ENCODE data around the gene HTR3A.

Gene HTR3A

GRCh38 chr11:114026355-114026754 is 51.4 kb downstream of the HTR3A start:
- TF ChIP-seq, protein P1, sequence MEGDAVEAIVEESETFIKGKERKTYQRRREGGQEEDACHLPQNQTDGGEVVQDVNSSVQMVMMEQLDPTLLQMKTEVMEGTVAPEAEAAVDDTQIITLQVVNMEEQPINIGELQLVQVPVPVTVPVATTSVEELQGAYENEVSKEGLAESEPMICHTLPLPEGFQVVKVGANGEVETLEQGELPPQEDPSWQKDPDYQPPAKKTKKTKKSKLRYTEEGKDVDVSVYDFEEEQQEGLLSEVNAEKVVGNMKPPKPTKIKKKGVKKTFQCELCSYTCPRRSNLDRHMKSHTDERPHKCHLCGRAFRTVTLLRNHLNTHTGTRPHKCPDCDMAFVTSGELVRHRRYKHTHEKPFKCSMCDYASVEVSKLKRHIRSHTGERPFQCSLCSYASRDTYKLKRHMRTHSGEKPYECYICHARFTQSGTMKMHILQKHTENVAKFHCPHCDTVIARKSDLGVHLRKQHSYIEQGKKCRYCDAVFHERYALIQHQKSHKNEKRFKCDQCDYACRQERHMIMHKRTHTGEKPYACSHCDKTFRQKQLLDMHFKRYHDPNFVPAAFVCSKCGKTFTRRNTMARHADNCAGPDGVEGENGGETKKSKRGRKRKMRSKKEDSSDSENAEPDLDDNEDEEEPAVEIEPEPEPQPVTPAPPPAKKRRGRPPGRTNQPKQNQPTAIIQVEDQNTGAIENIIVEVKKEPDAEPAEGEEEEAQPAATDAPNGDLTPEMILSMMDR (IDR thresholded peaks at IDR 0.05; ENCODE audit: unreplicated experiment in 3 of 3): peak in 2 of 3 experiments; percentile 23 to 33
- H3K36me3 Mint-ChIP-seq (ENCODE audit: low read depth): no peaks in the 10 kb centered on the region
- H3K4me3 Mint-ChIP-seq: no peak overlapping the region
- no peaks in the 10 kb centered on the region for H3K4me1 Mint-ChIP-seq
- H3K27ac Mint-ChIP-seq: no peak overlapping the region
- no peaks in the 10 kb centered on the region for H3K9me3 Mint-ChIP-seq
- H3K27me3 Mint-ChIP-seq (ENCODE audit: low read depth): peaks cover 49% of the 10 kb centered on the region

GRCh38 chr11:114027391-114027790 is 52.5 kb downstream of the HTR3A start:
- Mint-ChIP-seq H3K27me3 (ENCODE audit: low read depth) (peaks cover 55% of the 10 kb centered on the region), H3K36me3 (ENCODE audit: low read depth) (no peaks in the 10 kb centered on the region), H3K9me3 (no peaks in the 10 kb centered on the region), H3K4me1 (no peaks in the 10 kb centered on the region), H3K4me3 (no peak overlapping the region), H3K27ac (no peak overlapping the region)
- TF ChIP-seq, protein P1 (IDR thresholded peaks at IDR 0.05; ENCODE audit: unreplicated experiment in 3 of 3): no peak

GRCh38 chr11:114027926-114028325 is 53.0 kb downstream of the HTR3A start:
- TF ChIP-seq, protein P1 (IDR thresholded peaks at IDR 0.05; ENCODE audit: unreplicated experiment in 3 of 3): peak; percentile 13 to 23 (median 21)
- Mint-ChIP-seq H3K27ac (no peak overlapping the region), H3K4me1 (no peaks in the 10 kb centered on the region), H3K4me3 (no peak overlapping the region), H3K9me3 (no peaks in the 10 kb centered on the region), H3K27me3 (ENCODE audit: low read depth) (peaks cover 56% of the 10 kb centered on the region), H3K36me3 (ENCODE audit: low read depth) (no peaks in the 10 kb centered on the region)

DNA sequence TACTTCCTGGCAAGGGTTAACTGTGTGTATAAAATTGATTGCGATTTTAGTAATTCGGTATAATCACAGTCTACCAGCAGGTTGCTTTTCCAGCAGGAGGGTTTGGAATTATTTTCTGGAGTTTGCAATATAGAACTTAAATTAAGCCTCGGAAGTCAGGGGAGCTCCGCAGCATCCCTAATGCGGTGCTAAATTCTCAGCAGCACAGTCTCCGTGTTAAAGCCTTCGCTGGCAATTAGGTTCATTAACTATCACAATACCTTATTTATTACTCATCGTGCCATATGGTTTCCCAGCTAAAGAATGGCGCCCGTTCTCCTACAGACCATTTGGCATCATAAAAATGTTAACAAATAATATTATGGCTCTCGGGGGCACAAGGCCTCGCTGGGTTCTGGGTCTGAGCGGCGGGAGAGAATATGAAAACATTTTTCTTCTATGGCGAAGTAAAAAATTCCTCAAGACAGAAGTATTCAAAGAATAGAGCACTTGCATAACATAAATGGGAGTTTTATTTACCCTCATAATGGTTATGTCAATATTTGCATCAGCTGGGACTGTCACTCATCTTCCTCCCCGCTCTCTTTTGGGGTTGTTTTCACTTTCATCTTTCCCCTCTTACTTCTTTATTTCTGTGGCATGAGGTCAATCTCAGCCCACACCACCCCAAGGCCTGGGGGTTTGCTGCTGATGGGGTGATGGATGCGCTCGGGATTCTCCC is 56.5 kb downstream of the HTR3A start:
- H3K9me3 Mint-ChIP-seq: no peaks in the 10 kb centered on the region
- H3K27ac Mint-ChIP-seq: no peak overlapping the region
- TF ChIP-seq, protein P1 (IDR thresholded peaks at IDR 0.05; ENCODE audit: unreplicated experiment in 3 of 3): no peak
- peaks cover under 1% of the 10 kb centered on the region for H3K4me1 Mint-ChIP-seq
- no peak overlapping the region for H3K4me3 Mint-ChIP-seq
- H3K36me3 Mint-ChIP-seq (ENCODE audit: low read depth): no peaks in the 10 kb centered on the region
- H3K27me3 Mint-ChIP-seq (ENCODE audit: low read depth): peaks cover 72% of the 10 kb centered on the region

- peaks cover 5% of the 10 kb centered on the region for H3K4me1 Mint-ChIP-seq
- no peaks in the 10 kb centered on the region for H3K9me3 Mint-ChIP-seq
- H3K4me3 Mint-ChIP-seq: no peak overlapping the region
- TF ChIP-seq, protein P1 (IDR thresholded peaks at IDR 0.05; ENCODE audit: unreplicated experiment in 3 of 3): no peak
- H3K27ac Mint-ChIP-seq: no peak overlapping the region
- H3K36me3 Mint-ChIP-seq (ENCODE audit: low read depth): no peaks in the 10 kb centered on the region
- peaks cover 73% of the 10 kb centered on the region for H3K27me3 Mint-ChIP-seq (ENCODE audit: low read depth)
Observed at GRCh38 chr11:114031967-114032320, 57.0 kb downstream of the HTR3A start.

GRCh38 chr11:114033066-114033465 is 58.2 kb downstream of the HTR3A start:
- H3K27ac Mint-ChIP-seq: no peak overlapping the region
- H3K9me3 Mint-ChIP-seq: no peaks in the 10 kb centered on the region

More at GRCh38 chr11:114033066-114033465, 58.2 kb downstream of the HTR3A start:
- peaks cover 77% of the 10 kb centered on the region for H3K27me3 Mint-ChIP-seq (ENCODE audit: low read depth)
- H3K36me3 Mint-ChIP-seq (ENCODE audit: low read depth): no peaks in the 10 kb centered on the region
- no peak overlapping the region for H3K4me3 Mint-ChIP-seq
- H3K4me1 Mint-ChIP-seq: peaks cover 5% of the 10 kb centered on the region
- TF ChIP-seq, protein P1 (IDR thresholded peaks at IDR 0.05; ENCODE audit: unreplicated experiment in 3 of 3): no peak
